HepG2 (cell line): ENCODE measurements around the gene ZNF334. TPM values are rescaled to one million over a fixed set of nuclear protein-coding genes. Genes with fewer than 3 reads are reported as not detected.
A peak's percentile ranks its signal among the peaks of the same experiment; 100 is the strongest.

Source experiments
- ETV6 ChIP-seq: sonication (generic); formaldehyde crosslinking; conservative IDR thresholded peaks from 2 replicates; pipeline ENCODE4 v1.4.0; 2020; ENCODE audit warnings: missing genetic modification reagents
- IKZF1 ChIP-seq: fragments of 450-650 bp; IDR thresholded peaks from 2 replicates; pipeline ENCODE4 v1.7.1; 2016
- ISL2 ChIP-seq: sonication (generic); formaldehyde crosslinking; IDR thresholded peaks from 2 replicates; pipeline ENCODE4 v1.5.0; 2020; ENCODE audit warnings: missing genetic modification reagents
- NFKBIZ ChIP-seq: IDR thresholded peaks from 2 replicates; pipeline ENCODE4 v1.6.1; 2018; ENCODE audit warnings: missing genetic modification reagents, missing compliant biosample characterization
- NR2F6 ChIP-seq, 2 experiments: IDR thresholded peaks; 2 replicates each; pipeline ENCODE4 v1.6.1; 2016; ENCODE audit warnings: antibody characterized with exemption in 1 of 2, mild to moderate bottlenecking in 1 of 2
- PAXIP1 ChIP-seq: sonication (generic); formaldehyde crosslinking; conservative IDR thresholded peaks from 2 replicates; pipeline ENCODE4 v1.4.0; 2020; ENCODE audit warnings: mild to moderate bottlenecking, missing genetic modification reagents, moderate library complexity
- RXRB ChIP-seq: IDR thresholded peaks from 2 replicates; pipeline ENCODE4 v1.6.1; 2016; ENCODE audit warnings: borderline replicate concordance, missing genetic modification reagents, missing compliant biosample characterization
- SMC3 ChIP-seq: IDR thresholded peaks from 2 replicates; pipeline ENCODE4 v1.6.1; 2011; ENCODE audit warnings: low read length, improper control_type of control experiment
- STAG1 ChIP-seq: sonication (generic); formaldehyde crosslinking; IDR thresholded peaks from 2 replicates; pipeline ENCODE4 v1.4.0; 2020; ENCODE audit warnings: missing genetic modification reagents
- SYNCRIP ChIP-seq: fragments of 200-400 bp; formaldehyde crosslinking; IDR thresholded peaks from 2 replicates; pipeline ENCODE4 v1.6.1; 2018; ENCODE audit warnings: mild to moderate bottlenecking, low read depth, low read length; ENCODE audit not compliant: insufficient read depth
- TBL1XR1 ChIP-seq: fragments of 150-350 bp; IDR thresholded peaks from 2 replicates; pipeline ENCODE4 v1.6.1; 2014; ENCODE audit warnings: borderline replicate concordance, low read length; ENCODE audit not compliant: partially characterized antibody
- TEAD3 ChIP-seq: optimal IDR thresholded peaks from 2 replicates; pipeline ENCODE3; 2016; ENCODE audit warnings: borderline replicate concordance
- ZGPAT ChIP-seq: IDR thresholded peaks from 2 replicates; pipeline ENCODE4 v1.6.1; 2016; ENCODE audit warnings: mild to moderate bottlenecking
- ZNF318 ChIP-seq: sonication (generic); formaldehyde crosslinking; IDR thresholded peaks from 2 replicates; pipeline ENCODE4 v1.4.0; 2020; ENCODE audit warnings: mild to moderate bottlenecking, missing genetic modification reagents
- ZNF790 ChIP-seq: sonication (generic); formaldehyde crosslinking; IDR thresholded peaks from 2 replicates; pipeline ENCODE4 v1.8.0; 2022; ENCODE audit warnings: missing genetic modification reagents, mild to moderate bottlenecking, borderline replicate concordance
- ZSCAN12 ChIP-seq: sonication (generic); formaldehyde crosslinking; IDR thresholded peaks from 2 replicates; pipeline ENCODE4 v1.9.0; 2021; ENCODE audit warnings: mild to moderate bottlenecking, missing genetic modification reagents
- ZZZ3 ChIP-seq: sonication (generic); formaldehyde crosslinking; IDR thresholded peaks from 2 replicates; pipeline ENCODE4 v1.4.0; 2020; ENCODE audit warnings: missing genetic modification reagents, mild to moderate bottlenecking, borderline replicate concordance
- polyA plus RNA-seq, 8 experiments: library from polyadenylated mRNA; depleted of rRNA in 3 of 8; stranded (reverse) in 7 of 8; unstranded in 1 of 8; fragments of >200 nt; fragmentation: Illumina TruSeq in 4 of 8; extraction: Trizol in 4 of 8; gene quantifications; 2 replicates each; pipeline versions ENCODE4 v1.2.1 to v1.2.3, GENCODE V29; 2011 to 2016; ENCODE audit warnings: low read depth in 4 of 8, missing spikeins in 1 of 8, mixed read lengths in 1 of 8; ENCODE audit not compliant: insufficient read depth in 1 of 8
- total RNA-seq, 5 experiments: library from RNA; depleted of rRNA; stranded (reverse); fragments of >200 nt; fragmentation: Illumina TruSeq; extraction: Trizol; gene quantifications; 2 replicates each; pipeline ENCODE4 v1.2.3, GENCODE V29; 2016; ENCODE audit warnings: low read depth in 1 of 5

Gene ZNF334
- total and polyA plus RNA-seq, 2 of the 13 experiments (the other 11 are each of a cell fraction or from before 2014, with no cell fraction given): 4.8 to 7.8 TPM

GRCh38 chr20:46559685-46560440, 46.5 kb upstream of the ZNF334 start (continued):
- TF ChIP-seq NR2F6 (IDR thresholded peaks at IDR 0.05): no peak
- no peak for TF ChIP-seq NR2F6 (CRISPR knock-in tag; IDR thresholded peaks at IDR 0.05)
- TF ChIP-seq ZZZ3 (CRISPR knock-in tag): no peak
- peak; percentile 40 for TF ChIP-seq TEAD3 (CRISPR knock-in tag)
- TF ChIP-seq ETV6 (CRISPR knock-in tag): 0 out of 2 replicates have a peak, but pooled peaks have one; percentile 50
- TF ChIP-seq RXRB (CRISPR knock-in tag): no peak; the same call in 1 of the 2 replicates
- TF ChIP-seq STAG1 (CRISPR knock-in tag): peak; percentile 94
- TF ChIP-seq ZNF318 (CRISPR knock-in tag): no peak
- TF ChIP-seq IKZF1: no peak
- no peak for TF ChIP-seq PAXIP1
- no peak for TF ChIP-seq ISL2 (CRISPR knock-in tag)
- no peak for TF ChIP-seq SYNCRIP
- TF ChIP-seq ZGPAT: no peak
- TF ChIP-seq ZSCAN12 (CRISPR knock-in tag): no peak
- no peak for TF ChIP-seq TBL1XR1
- TF ChIP-seq NFKBIZ (CRISPR knock-in tag): no peak
- TF ChIP-seq ZNF790: no peak
- TF ChIP-seq SMC3: peak; percentile 71
